DMS153 treated with DMSO at 0.1 percent for 48 hours (cell line): Measurements from ENCODE around the gene KCNQ5.

Experiments
- DNase-seq: peaks from one replicate; lab custom pipeline; 2025; ENCODE audit not compliant: unreplicated experiment; lab: John Stamatoyannopoulos, UW

KCNQ5 gene

GRCh38 chr6:72639920-72640614 is 18.2 kb downstream of the KCNQ5 start:
- no peak for DNase-seq

- DNase-seq: no peak
Observed at GRCh38 chr6:72640615-72640930, 18.7 kb downstream of the KCNQ5 start.

DNA sequence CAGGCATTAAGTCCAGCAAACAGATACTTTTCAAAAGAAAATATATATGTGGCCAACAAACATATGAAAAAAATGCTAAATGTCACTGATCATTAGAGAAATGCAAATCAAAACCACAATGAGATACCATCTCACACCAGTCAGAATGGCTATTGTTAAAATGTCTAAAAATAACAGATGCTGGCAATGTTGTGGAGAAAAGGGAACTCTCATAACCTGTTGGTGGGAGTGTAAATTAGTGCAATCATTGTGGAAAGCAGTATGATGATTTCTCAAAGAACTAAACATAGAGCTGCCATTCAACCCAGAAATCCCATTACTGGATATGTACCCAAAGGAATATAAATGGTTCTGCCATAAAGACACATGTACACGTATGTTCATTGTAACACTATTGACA is 20.6 kb downstream of the KCNQ5 start:
- DNase-seq: no peak

DNA sequence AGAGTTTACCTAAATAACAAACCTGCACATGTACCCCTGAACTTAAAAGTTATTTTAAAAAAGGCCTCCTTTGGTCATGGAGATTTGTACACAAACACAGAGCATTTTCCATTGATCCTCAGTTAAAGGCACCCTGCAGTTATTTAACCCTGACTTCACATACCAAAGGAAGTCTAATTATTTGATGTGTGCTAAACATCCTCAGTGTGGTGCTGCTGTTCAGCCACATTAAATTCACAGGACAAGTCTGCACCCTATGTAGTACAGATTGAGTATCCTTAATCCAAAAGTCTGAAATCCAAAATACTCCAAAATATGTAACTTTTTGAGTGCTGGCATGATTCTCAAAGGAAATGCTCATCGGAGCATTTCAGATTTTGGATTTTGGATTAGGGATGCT is 21.4 kb downstream of the KCNQ5 start:
- no peak for DNase-seq

GRCh38 chr6:72646604-72647485 is 25.0 kb downstream of the KCNQ5 start:
- DNase-seq: no peak

GRCh38 chr6:72647489-72647888 is 25.6 kb downstream of the KCNQ5 start:
- no peak for DNase-seq

- no peak for DNase-seq
Observed at GRCh38 chr6:72649032-72649984, 27.4 kb downstream of the KCNQ5 start.

- DNase-seq: no peak
Observed at GRCh38 chr6:72650081-72650745, 28.3 kb downstream of the KCNQ5 start.

DNA sequence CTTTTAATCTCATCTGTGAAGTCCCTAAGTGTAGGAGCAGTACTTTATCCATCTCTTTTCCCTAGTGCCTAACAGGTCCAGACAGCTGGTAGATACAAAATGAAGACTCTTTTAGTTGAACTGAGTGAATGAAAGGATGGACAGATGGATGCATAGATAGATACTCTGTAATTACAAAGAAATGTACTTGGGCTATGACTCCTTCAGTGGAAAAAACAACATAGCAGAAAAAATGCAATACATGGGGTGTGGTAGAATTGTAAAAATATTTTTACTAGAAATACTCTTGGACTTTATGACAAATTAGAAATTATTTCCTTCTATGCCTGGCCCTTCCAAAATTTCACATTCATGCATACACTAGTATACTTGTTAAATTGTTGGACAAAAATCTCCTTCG is 29.3 kb downstream of the KCNQ5 start:
- DNase-seq: no peak

DNA sequence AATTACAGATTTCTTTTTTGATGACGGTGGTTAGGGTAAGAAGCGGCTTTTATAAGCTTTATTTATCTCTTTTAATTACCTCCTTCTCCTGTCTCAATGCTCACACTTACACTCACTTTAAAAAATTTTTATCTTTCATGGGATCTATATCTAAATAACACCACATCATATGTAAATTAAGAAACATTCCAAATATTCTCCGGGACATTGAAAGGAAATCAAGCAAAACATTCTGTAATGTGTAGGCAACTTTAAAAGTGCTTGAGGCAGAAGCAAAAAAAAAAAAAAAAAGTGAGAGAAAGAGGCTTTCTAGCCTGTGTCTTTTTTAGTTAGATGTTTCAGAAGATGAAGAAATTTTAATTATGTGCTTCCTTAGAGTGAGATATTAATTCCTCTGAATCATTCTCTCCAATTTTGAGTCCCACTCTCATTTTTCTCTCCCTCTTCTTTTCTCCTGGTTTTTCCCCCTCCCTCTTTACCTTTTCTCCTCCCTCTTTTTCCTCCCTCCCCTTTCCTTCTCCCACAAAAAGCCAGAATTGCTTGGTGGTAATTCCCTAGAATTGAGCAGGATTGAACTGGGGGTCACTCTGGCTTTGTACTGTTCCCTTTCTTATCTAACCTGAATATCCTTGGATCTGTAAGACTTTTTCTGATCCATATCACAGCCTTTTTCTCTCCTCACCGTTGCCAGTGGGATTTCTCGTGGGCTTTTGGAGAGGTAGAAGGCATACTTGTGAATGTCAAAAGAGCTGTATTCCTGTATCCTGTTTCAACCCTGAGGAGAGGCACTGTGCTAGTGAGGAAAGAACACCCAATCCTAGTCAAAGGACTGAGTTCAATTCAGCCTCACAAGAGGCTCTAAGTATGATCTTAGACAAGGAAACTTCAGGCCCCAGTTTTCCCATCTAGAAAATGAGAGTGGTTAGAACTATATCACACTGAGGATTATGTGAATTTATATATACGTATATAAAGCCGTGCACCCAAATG is 30.4 kb downstream of the KCNQ5 start:
- DNase-seq: no peak

GRCh38 chr6:72653026-72653425 is 31.2 kb downstream of the KCNQ5 start:
- no peak for DNase-seq

GRCh38 chr6:72654071-72654621 is 32.3 kb downstream of the KCNQ5 start:
- DNase-seq: no peak

- no peak for DNase-seq
Observed at GRCh38 chr6:72657407-72658197, 35.7 kb downstream of the KCNQ5 start.

DNA sequence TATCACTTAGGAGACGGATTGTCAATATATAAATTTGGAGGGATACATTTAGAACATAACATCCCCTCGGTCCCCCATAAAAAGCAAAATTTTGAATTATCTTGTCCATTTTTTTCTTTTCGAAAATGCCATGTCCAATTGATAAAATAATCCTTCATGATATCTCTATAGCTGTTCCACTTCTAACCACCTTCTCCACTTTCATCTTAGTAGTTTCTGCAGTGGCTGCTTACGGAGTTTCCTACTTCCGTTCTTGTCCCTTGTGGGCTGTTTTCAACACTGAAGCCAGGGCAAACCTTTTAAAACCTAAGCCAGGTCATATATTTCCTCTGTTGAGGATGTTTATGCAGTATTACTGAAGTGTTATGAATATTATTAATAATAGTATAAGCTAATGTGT is 37.9 kb downstream of the KCNQ5 start:
- DNase-seq: no peak

GRCh38 chr6:72661411-72661810 is 39.5 kb downstream of the KCNQ5 start:
- DNase-seq: no peak

GRCh38 chr6:72665599-72665998 is 43.7 kb downstream of the KCNQ5 start:
- no peak for DNase-seq

- no peak for DNase-seq
Observed at GRCh38 chr6:72669324-72669723, 47.5 kb downstream of the KCNQ5 start.

DNA sequence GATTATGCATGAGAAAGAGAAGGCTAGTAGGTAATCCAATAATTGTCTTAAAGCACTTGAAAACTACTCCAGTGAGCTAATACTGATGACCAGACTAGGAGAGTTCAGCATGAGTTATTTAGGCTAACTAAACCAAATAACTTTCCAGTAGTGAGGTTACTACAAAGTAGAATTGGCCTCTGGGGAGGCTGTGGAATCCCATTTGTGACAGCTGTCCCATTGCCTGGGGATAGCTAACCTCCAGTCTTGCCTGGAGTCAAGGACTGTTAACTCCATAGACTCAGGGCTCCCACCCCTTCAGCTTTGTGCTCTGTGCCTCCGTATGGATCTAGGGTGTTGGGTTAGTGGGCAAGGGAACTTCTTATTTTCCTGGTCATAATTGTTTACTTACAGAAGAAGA is 51.0 kb downstream of the KCNQ5 start:
- no peak for DNase-seq

- DNase-seq: no peak
Observed at GRCh38 chr6:72674842-72675241, 53.0 kb downstream of the KCNQ5 start.
